H1 (cell line): ENCODE measurements around the gene MLN. TPM values are rescaled to one million over a fixed set of nuclear protein-coding genes. Genes with fewer than 3 reads are reported as not detected.

ENCODE experiments used
- CTCF ChIA-PET: fragments of 300-600 bp; sonication (Branson Sonifier 250); formaldehyde crosslinking; loops from one replicate; lab custom pipeline; 2021; ENCODE audit not compliant: partially characterized antibody; lab: Charles Lee
- POLR2A ChIA-PET: fragments of 300-600 bp; sonication (Branson Sonifier 250); formaldehyde crosslinking; loops from one replicate; lab custom pipeline; 2021; ENCODE audit warnings: inconsistent platforms; ENCODE audit not compliant: partially characterized antibody; lab: Charles Lee
- DNase-seq, 2 experiments: peaks; one replicate each; pipeline versions ENCODE4 v3.0.0 to v3.0.0-alpha.2; 2010 to 2022; ENCODE audit warnings: low spot score in 2 of 2, low read depth in 1 of 2, mixed read lengths in 1 of 2
- FAIRE-seq: peaks from 2 replicates; lab custom pipeline; 2011; peaks lifted over from hg19 to GRCh38; lab: Jason Lieb, UNC
- H2AFZ ChIP-seq: 2 replicates; pipeline ENCODE4 v1.8.1; 2012; ENCODE audit warnings: low read length, inconsistent platforms
- H2AK5ac ChIP-seq: 2 replicates; pipeline ENCODE4 v1.6.1; 2013; ENCODE audit warnings: low read depth, low read length
- H2BK120ac ChIP-seq: replicated peaks from 2 replicates; pipeline ENCODE3; 2013; ENCODE audit warnings: low read depth, low read length, inconsistent platforms
- H2BK12ac ChIP-seq: 2 replicates; pipeline ENCODE4 v1.6.1; 2013; ENCODE audit warnings: low read depth, low read length
- H2BK15ac ChIP-seq: 2 replicates; pipeline ENCODE4 v1.6.1; 2013; ENCODE audit warnings: low read length
- H2BK20ac ChIP-seq: 2 replicates; pipeline ENCODE4 v1.6.1; 2013; ENCODE audit warnings: low read length
- H2BK5ac ChIP-seq: 2 replicates; pipeline ENCODE4 v1.6.1; 2013; ENCODE audit warnings: low read depth, low read length
- H3K14ac ChIP-seq: 2 replicates; pipeline ENCODE4 v1.6.1; 2013; ENCODE audit warnings: inconsistent platforms; ENCODE audit not compliant: insufficient read length
- H3K18ac ChIP-seq: 2 replicates; pipeline ENCODE4 v1.6.1; 2013; ENCODE audit warnings: low read length; ENCODE audit errors: extremely low read depth
- H3K23ac ChIP-seq: 2 replicates; pipeline ENCODE4 v1.6.1; 2013; ENCODE audit warnings: inconsistent platforms; ENCODE audit not compliant: insufficient read length
- H3K23me2 ChIP-seq: 2 replicates; pipeline ENCODE4 v1.6.1; 2013; ENCODE audit warnings: low read depth, low read length
- H3K27ac ChIP-seq: 2 replicates; pipeline ENCODE4 v1.6.1; 2011; ENCODE audit warnings: low read depth, low read length, inconsistent platforms
- H3K27me3 ChIP-seq, 4 experiments: replicated peaks in 1 of 4; 1 replicate in 1 of 4; 2 replicates in 3 of 4; pipeline versions ENCODE4 v1.6.1 to v1.8.1; 2011 to 2013; ENCODE audit warnings: low read length in 3 of 4, mild to moderate bottlenecking in 3 of 4, inconsistent platforms in 2 of 4, mixed read lengths in 2 of 4, moderate library complexity in 1 of 4; ENCODE audit not compliant: control insufficient read depth in 3 of 4, insufficient read depth in 3 of 4; ENCODE audit errors: extremely low read depth in 1 of 4
- H3K36me3 ChIP-seq, 4 experiments: 2 replicates each; pipeline versions ENCODE4 v1.6.1 to v1.8.1; 2011 to 2013; ENCODE audit warnings: mild to moderate bottlenecking in 4 of 4, low read length in 3 of 4, moderate library complexity in 2 of 4, control low read depth in 1 of 4, inconsistent platforms in 1 of 4; ENCODE audit not compliant: insufficient read depth in 4 of 4, control insufficient read depth in 2 of 4
- H3K4ac ChIP-seq: replicated peaks from 2 replicates; pipeline ENCODE3; 2013; ENCODE audit warnings: low read length, low read depth, mixed read lengths, inconsistent platforms; ENCODE audit not compliant: insufficient read length
- H3K4me1 ChIP-seq, 4 experiments: replicated peaks in 1 of 4; 1 replicate in 1 of 4; 2 replicates in 3 of 4; pipeline versions ENCODE4 v1.6.1 to v1.8.1; 2011 to 2013; ENCODE audit warnings: low read length in 3 of 4, inconsistent platforms in 2 of 4, mixed read lengths in 1 of 4; ENCODE audit not compliant: insufficient read depth in 4 of 4, control insufficient read depth in 3 of 4
- H3K4me2 ChIP-seq, 2 experiments: 2 replicates each; pipeline versions ENCODE4 v1.6.1 to v1.8.1; 2011 to 2013; ENCODE audit warnings: low read depth in 2 of 2, low read length in 2 of 2, control low read depth in 1 of 2, inconsistent platforms in 1 of 2, mild to moderate bottlenecking in 1 of 2; ENCODE audit not compliant: insufficient read depth in 1 of 2
- H3K4me3 ChIP-seq, 4 experiments: fragments of 200-600, 300-600 bp in 1 of 4; sonication (generic), shearing (Covaris generic), sonication (Bioruptor Twin) in 1 of 4; 2 replicates each; pipeline versions ENCODE4 v1.5.1 to v1.8.1; 2011 to 2016; ENCODE audit warnings: low read length in 4 of 4, low read depth in 3 of 4, control low read depth in 2 of 4, inconsistent platforms in 2 of 4, mild to moderate bottlenecking in 2 of 4, mixed read lengths in 1 of 4, moderate library complexity in 1 of 4; ENCODE audit not compliant: insufficient read depth in 2 of 4; ENCODE audit errors: extremely low read depth in 1 of 4
- H3K56ac ChIP-seq: replicated peaks from 2 replicates; pipeline ENCODE3; 2013; ENCODE audit warnings: low read depth, mild to moderate bottlenecking, mixed read lengths, low read length, inconsistent platforms; ENCODE audit not compliant: insufficient read length
- H3K79me1 ChIP-seq: 2 replicates; pipeline ENCODE4 v1.6.1; 2013; ENCODE audit warnings: low read depth, low read length, control low read depth
- H3K79me2 ChIP-seq, 2 experiments: 2 replicates each; pipeline versions ENCODE4 v1.6.1 to v1.8.1; 2012 to 2013; ENCODE audit warnings: low read length in 2 of 2, mild to moderate bottlenecking in 2 of 2, inconsistent platforms in 1 of 2; ENCODE audit not compliant: insufficient read depth in 2 of 2, control insufficient read depth in 1 of 2
- H3K9ac ChIP-seq, 4 experiments: replicated peaks in 1 of 4; 1 replicate in 1 of 4; 2 replicates in 3 of 4; pipeline versions ENCODE4 v1.6.1 to v1.8.1; 2011 to 2013; ENCODE audit warnings: low read depth in 3 of 4, low read length in 3 of 4, control low read depth in 2 of 4, mild to moderate bottlenecking in 2 of 4, moderate library complexity in 2 of 4, inconsistent platforms in 1 of 4; ENCODE audit errors: extremely low read depth in 1 of 4
- H3K9me3 ChIP-seq, 2 experiments: 2 replicates each; pipeline versions ENCODE4 v1.6.1 to v1.8.1; 2012 to 2013; ENCODE audit warnings: mild to moderate bottlenecking in 2 of 2, moderate library complexity in 2 of 2, control low read depth in 1 of 2, inconsistent platforms in 1 of 2, low read depth in 1 of 2, low read length in 1 of 2, mixed read lengths in 1 of 2; ENCODE audit not compliant: insufficient read depth in 2 of 2
- H4K20me1 ChIP-seq, 2 experiments: replicated peaks in 1 of 2; 2 replicates each; pipeline versions ENCODE3 to v1.8.1; 2011 to 2013; ENCODE audit warnings: inconsistent platforms in 2 of 2, low read length in 2 of 2, mild to moderate bottlenecking in 1 of 2; ENCODE audit not compliant: insufficient read depth in 2 of 2, control insufficient read depth in 1 of 2
- H4K5ac ChIP-seq: 2 replicates; pipeline ENCODE4 v1.6.1; 2013; ENCODE audit warnings: low read length, low read depth, mixed read lengths, inconsistent platforms; ENCODE audit not compliant: insufficient read length
- H4K8ac ChIP-seq: 2 replicates; pipeline ENCODE4 v1.8.0; 2013; ENCODE audit warnings: mild to moderate bottlenecking, moderate library complexity, low read length, inconsistent platforms; ENCODE audit not compliant: insufficient read depth; ENCODE audit errors: extremely low read depth
- H4K91ac ChIP-seq: replicated peaks from 2 replicates; pipeline ENCODE3; 2013; ENCODE audit warnings: low read length, mixed read lengths, inconsistent platforms; ENCODE audit not compliant: insufficient read length
- ATF2 ChIP-seq: IDR thresholded peaks from 2 replicates; pipeline ENCODE4 v1.6.1; 2012; ENCODE audit warnings: low read length, inconsistent platforms
- EP300 ChIP-seq, 2 experiments: IDR thresholded peaks; 1 replicate in 1 of 2; 2 replicates in 1 of 2; pipeline ENCODE4 v1.6.1; 2011 to 2012; ENCODE audit warnings: low read depth in 2 of 2, low read length in 2 of 2, mild to moderate bottlenecking in 2 of 2, borderline replicate concordance in 1 of 2, inconsistent platforms in 1 of 2, moderate library complexity in 1 of 2
- TCF12 ChIP-seq: IDR thresholded peaks from 2 replicates; pipeline ENCODE4 v1.6.1; 2011; ENCODE audit warnings: low read depth, mild to moderate bottlenecking, low read length
- WGBS, 2 experiments: shearing (Covaris generic) in 1 of 2; methylation state at CpG; one replicate each; pipeline versions ENCODE4 v1.1.6 to v1.1.7; 2013 to 2015; ENCODE audit warnings: low lambda C conversion rate in 2 of 2, mixed read lengths in 2 of 2, inconsistent platforms in 1 of 2, low coverage in 1 of 2, missing lambda C conversion rate in 1 of 2; ENCODE audit not compliant: insufficient replicate concordance in 2 of 2, insufficient coverage in 1 of 2, insufficient read length in 1 of 2; ENCODE audit errors: extremely low coverage in 1 of 2, missing lambda C conversion rate in 1 of 2; 5-methylcytosine and 5-hydroxymethylcytosine counted together
- polyA plus RNA-seq, 7 experiments: library from polyadenylated mRNA; depleted of rRNA in 3 of 7; stranded (reverse) in 5 of 7; unstranded in 2 of 7; fragments of >200 nt in 5 of 7; fragments of 200-250 nt in 2 of 7; gene quantifications; 1 replicate in 5 of 7; 2 replicates in 1 of 7; 4 replicates in 1 of 7; pipeline versions ENCODE4 v1.2.1 to v1.2.3, GENCODE V29; 2011 to 2013; ENCODE audit warnings: missing spikeins in 2 of 7, mixed read lengths in 2 of 7
- total RNA-seq: library from RNA; stranded (reverse); fragmentation: NEBNext Ultra II Directional; extraction: Animal tissue kit (Norgen Biotek cat#: 25700); gene quantifications from 2 replicates; pipeline ENCODE4 v1.2.1, GENCODE V29; 2021

The MLN gene
- total and polyA plus RNA-seq, 2 of the 8 experiments (the other 6 are each of a cell fraction or from before 2014, with no cell fraction given), result not detected

GRCh38 chr6:33757906-33758305 is 45.9 kb downstream of the MLN start:
- H3K9ac ChIP-seq, result no peak overlapping the region
- no peaks in the 10 kb centered on the region for H3K27me3 ChIP-seq
- no peak overlapping the region for H4K8ac ChIP-seq
- no peak overlapping the region for H3K27ac ChIP-seq
- no peak overlapping the region for H3K4me2 ChIP-seq
- H3K9me3 ChIP-seq, result no peaks in the 10 kb centered on the region
- H3K23ac ChIP-seq, result no peak overlapping the region
- TF ChIP-seq TCF12 (no peak), EP300 (IDR thresholded peaks at IDR 0.05; ENCODE audit: borderline replicate concordance in 1 of 2, low read depth in 2 of 2, low read length in 2 of 2) (no peak), ATF2 (no peak)
- TF ChIP-seq, all 59 proteins: peak for 0
- H4K5ac ChIP-seq, result no peak overlapping the region
- H3K79me1 ChIP-seq, result no peaks in the 10 kb centered on the region
- no peaks in the 10 kb centered on the region for H3K36me3 ChIP-seq
- no peak overlapping the region for H2BK5ac ChIP-seq
- H4K91ac ChIP-seq, result no peak overlapping the region
- no peaks in the 10 kb centered on the region for H4K20me1 ChIP-seq
- no peak overlapping the region for H3K18ac ChIP-seq
- DNase-seq, result no peak
- H3K4ac ChIP-seq, result no peak overlapping the region
- H3K79me2 ChIP-seq, result no peaks in the 10 kb centered on the region
- H2AFZ ChIP-seq, result no peak overlapping the region
- H2BK20ac ChIP-seq, result no peak overlapping the region
- no peak overlapping the region for H2BK12ac ChIP-seq
- no peak overlapping the region for H2BK15ac ChIP-seq
- H3K56ac ChIP-seq, result no peak overlapping the region
- 88% methylated on average over 10 of the region's 10 CpGs; no CpG with 5 or more reads in 1 of the 2 experiments for WGBS, 2 experiments
- no peak overlapping the region for H2AK5ac ChIP-seq
- H2BK120ac ChIP-seq, result no peak overlapping the region
- no peak overlapping the region for H3K14ac ChIP-seq
- CTCF ChIA-PET, result interaction anchor here (0.7 to 12.1 kb wide), 9 partner anchors 10 to 1847 kb away, joined by 3 to 171 read pairs (median 3); partner anchors contain the start of genes IP6K3 and UQCC2
- FAIRE-seq, result no peak
- POLR2A ChIA-PET, result interaction anchor here (0.6 to 1.4 kb wide), 5 partner anchors 11 to 331 kb away, joined by 3 to 4 read pairs (median 3); partner anchors contain the start of gene IP6K3
- H3K23me2 ChIP-seq, result no peaks in the 10 kb centered on the region
- H3K4me3 ChIP-seq, result no peak overlapping the region
- peaks cover 0 to 8% (median 3%) of the 10 kb centered on the region in 4 experiments; a peak in 4 of 7 replicates for H3K4me1 ChIP-seq
